Neural cell (in vitro differentiated cells): ENCODE data around the gene ZNF841. TPM values are rescaled to one million over a fixed set of nuclear protein-coding genes. Genes with fewer than 3 reads are reported as not detected.

Experiments used
- H2AFZ ChIP-seq: fragments of 200-600, 300-800 bp; sonication (generic), shearing (Covaris generic); 2 replicates; pipeline ENCODE4 v1.6.0; 2014; ENCODE audit warnings: low read depth, mild to moderate bottlenecking, antibody characterized with exemption, low read length, moderate library complexity
- H3F3A ChIP-seq: fragments of 200-600 bp; shearing (Covaris generic); 2 replicates; pipeline ENCODE4 v1.6.1; 2016; ENCODE audit warnings: mild to moderate bottlenecking, moderate library complexity, mixed read lengths, antibody characterized with exemption, low read length; ENCODE audit not compliant: insufficient read depth, poor library complexity, severe bottlenecking
- H3K27ac ChIP-seq: fragments of 200-600, 300-800 bp; sonication (generic), shearing (Covaris generic); 2 replicates; pipeline ENCODE4 v1.5.1; 2014; ENCODE audit warnings: mild to moderate bottlenecking, low read length, moderate library complexity
- H3K27me3 ChIP-seq: fragments of 300-800, 200-600 bp; sonication (generic), shearing (Covaris generic); 2 replicates; pipeline ENCODE4 v1.6.0; 2014; ENCODE audit warnings: mild to moderate bottlenecking, low read depth, low read length, moderate library complexity; ENCODE audit not compliant: insufficient read depth
- H3K36me3 ChIP-seq: fragments of 300-800, 200-600 bp; sonication (generic), shearing (Covaris generic); 2 replicates; pipeline ENCODE4 v1.5.1; 2014; ENCODE audit warnings: mild to moderate bottlenecking, antibody characterized with exemption, low read length, moderate library complexity; ENCODE audit not compliant: insufficient read depth
- H3K4me2 ChIP-seq: fragments of 300-800, 200-600 bp; sonication (generic), shearing (Covaris generic); 2 replicates; pipeline ENCODE4 v1.6.0; 2014; ENCODE audit warnings: mild to moderate bottlenecking, low read length
- H3K4me3 ChIP-seq: fragments of 300-800, 200-600 bp; sonication (generic), shearing (Covaris generic); 2 replicates; pipeline ENCODE4 v1.5.1; 2014; ENCODE audit warnings: mild to moderate bottlenecking, low read length, moderate library complexity
- H3K79me2 ChIP-seq: fragments of 200-600 bp; shearing (Covaris generic); replicated peaks from 2 replicates; pipeline ENCODE4 v1.6.0; 2014; ENCODE audit warnings: mild to moderate bottlenecking, low read length, moderate library complexity; ENCODE audit not compliant: insufficient read depth
- H3K9ac ChIP-seq: fragments of 300-800, 200-600 bp; sonication (generic), shearing (Covaris generic); 2 replicates; pipeline ENCODE4 v1.6.1; 2016; ENCODE audit warnings: mild to moderate bottlenecking, low read length, mixed read lengths
- H3K9me2 ChIP-seq: fragments of 200-600 bp; shearing (Covaris generic); 2 replicates; pipeline ENCODE4 v1.6.1; 2016; ENCODE audit warnings: mild to moderate bottlenecking, low read length, mixed read lengths; ENCODE audit not compliant: insufficient read depth
- H3K9me3 ChIP-seq: fragments of 200-600, 300-800 bp; sonication (generic), shearing (Covaris generic); 2 replicates; pipeline ENCODE4 v1.6.1; 2016; ENCODE audit warnings: mild to moderate bottlenecking, mixed run types, low read length, moderate library complexity, mixed read lengths
- H4K20me1 ChIP-seq: fragments of 200-600 bp; shearing (Covaris generic); 2 replicates; pipeline ENCODE4 v1.6.1; 2016; ENCODE audit warnings: mild to moderate bottlenecking, mixed run types; ENCODE audit not compliant: insufficient read depth
- EP300 ChIP-seq: fragments of 450-650 bp; conservative IDR thresholded peaks from 2 replicates; pipeline ENCODE4 v1.6.1; 2014; ENCODE audit warnings: antibody characterized with exemption, mild to moderate bottlenecking, moderate library complexity; ENCODE audit not compliant: poor library complexity, severe bottlenecking
- EZH2 ChIP-seq: fragments of 200-600, 300-800 bp; shearing (Covaris generic), sonication (generic); IDR thresholded peaks from 2 replicates; pipeline ENCODE4 v1.6.1; 2014; ENCODE audit warnings: antibody characterized with exemption, low read length, borderline replicate concordance, mild to moderate bottlenecking; ENCODE audit not compliant: insufficient read depth, poor library complexity, severe bottlenecking
- MXI1 ChIP-seq: fragments of 450-650 bp; conservative IDR thresholded peaks from 2 replicates; pipeline ENCODE4 v1.6.1; 2014; ENCODE audit warnings: antibody characterized with exemption, mild to moderate bottlenecking; ENCODE audit not compliant: poor library complexity, severe bottlenecking
- POLR2AphosphoS5 ChIP-seq: IDR thresholded peaks from 2 replicates; pipeline ENCODE4 v1.6.1; 2012
- RAD21 ChIP-seq: fragments of 450-650 bp; conservative IDR thresholded peaks from 2 replicates; pipeline ENCODE4 v1.6.1; 2014; ENCODE audit warnings: antibody characterized with exemption, mild to moderate bottlenecking, moderate library complexity
- SMC3 ChIP-seq: fragments of 450-650 bp; conservative IDR thresholded peaks from 2 replicates; pipeline ENCODE4 v1.6.1; 2014; ENCODE audit warnings: antibody characterized with exemption, mild to moderate bottlenecking, moderate library complexity; ENCODE audit not compliant: poor library complexity
- TAF1 ChIP-seq: IDR thresholded peaks from 2 replicates; pipeline ENCODE4 v1.6.1; 2012; ENCODE audit warnings: low read depth
- polyA plus RNA-seq: library from polyadenylated mRNA; depleted of rRNA; stranded (reverse); fragments of >200 nt; gene quantifications from 2 replicates; pipeline ENCODE4 v1.2.3, GENCODE V29; 2014
- TF ChIP-seq, protein P1 (sequence below): fragments of 450-650 bp; IDR thresholded peaks from 2 replicates; pipeline ENCODE4 v1.5.1; 2014; ENCODE audit warnings: antibody characterized with exemption, mild to moderate bottlenecking, moderate library complexity; ENCODE audit not compliant: poor library complexity, severe bottlenecking
- TF ChIP-seq, protein P2 (sequence below): IDR thresholded peaks from 2 replicates; pipeline ENCODE4 v1.6.1; 2012; ENCODE audit warnings: borderline replicate concordance

The ZNF841 gene
- polyA plus RNA-seq, 1 donor from 2014 or later: 27.5 TPM

DNA sequence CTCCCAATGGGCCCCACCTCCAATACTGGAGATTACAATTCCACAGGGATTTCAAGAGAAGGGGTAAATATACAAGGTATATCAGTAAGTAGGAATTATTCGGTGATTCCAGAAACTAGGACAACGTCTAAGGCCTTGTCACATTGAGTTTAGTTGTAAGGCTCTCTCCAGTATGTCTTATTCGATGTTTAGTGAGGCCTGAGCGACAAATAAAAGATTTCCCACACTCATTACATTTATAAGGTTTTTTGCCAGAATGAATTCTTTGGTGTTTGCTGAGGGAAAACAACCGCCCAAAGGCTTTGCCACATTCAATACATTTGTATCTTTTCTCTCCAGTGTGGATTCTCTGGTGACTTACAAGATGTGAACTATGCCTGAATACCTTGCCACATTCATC lies 19.1 kb upstream of the ZNF841 start:
- Histone ChIP-seq H3F3A (no peaks in the 10 kb centered on the region), H3K4me2 (no peak overlapping the region), H3K9ac (no peak overlapping the region), H2AFZ (no peak overlapping the region), H3K36me3 (peaks cover 67% of the 10 kb centered on the region), H3K9me2 (no peaks in the 10 kb centered on the region), H3K4me3 (no peak overlapping the region), H3K9me3 (peaks cover 67% of the 10 kb centered on the region), H4K20me1 (no peaks in the 10 kb centered on the region), H3K79me2 (no peaks in the 10 kb centered on the region), H3K27me3 (no peaks in the 10 kb centered on the region), H3K27ac (no peak overlapping the region)
- TF ChIP-seq EZH2 (no peak), MXI1 (no peak), SMC3 (no peak), EP300 (no peak), TAF1 (no peak), POLR2AphosphoS5 (no peak), RAD21 (no peak)
- TF ChIP-seq, protein P1, sequence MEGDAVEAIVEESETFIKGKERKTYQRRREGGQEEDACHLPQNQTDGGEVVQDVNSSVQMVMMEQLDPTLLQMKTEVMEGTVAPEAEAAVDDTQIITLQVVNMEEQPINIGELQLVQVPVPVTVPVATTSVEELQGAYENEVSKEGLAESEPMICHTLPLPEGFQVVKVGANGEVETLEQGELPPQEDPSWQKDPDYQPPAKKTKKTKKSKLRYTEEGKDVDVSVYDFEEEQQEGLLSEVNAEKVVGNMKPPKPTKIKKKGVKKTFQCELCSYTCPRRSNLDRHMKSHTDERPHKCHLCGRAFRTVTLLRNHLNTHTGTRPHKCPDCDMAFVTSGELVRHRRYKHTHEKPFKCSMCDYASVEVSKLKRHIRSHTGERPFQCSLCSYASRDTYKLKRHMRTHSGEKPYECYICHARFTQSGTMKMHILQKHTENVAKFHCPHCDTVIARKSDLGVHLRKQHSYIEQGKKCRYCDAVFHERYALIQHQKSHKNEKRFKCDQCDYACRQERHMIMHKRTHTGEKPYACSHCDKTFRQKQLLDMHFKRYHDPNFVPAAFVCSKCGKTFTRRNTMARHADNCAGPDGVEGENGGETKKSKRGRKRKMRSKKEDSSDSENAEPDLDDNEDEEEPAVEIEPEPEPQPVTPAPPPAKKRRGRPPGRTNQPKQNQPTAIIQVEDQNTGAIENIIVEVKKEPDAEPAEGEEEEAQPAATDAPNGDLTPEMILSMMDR: no peak
- TF ChIP-seq, protein P2, sequence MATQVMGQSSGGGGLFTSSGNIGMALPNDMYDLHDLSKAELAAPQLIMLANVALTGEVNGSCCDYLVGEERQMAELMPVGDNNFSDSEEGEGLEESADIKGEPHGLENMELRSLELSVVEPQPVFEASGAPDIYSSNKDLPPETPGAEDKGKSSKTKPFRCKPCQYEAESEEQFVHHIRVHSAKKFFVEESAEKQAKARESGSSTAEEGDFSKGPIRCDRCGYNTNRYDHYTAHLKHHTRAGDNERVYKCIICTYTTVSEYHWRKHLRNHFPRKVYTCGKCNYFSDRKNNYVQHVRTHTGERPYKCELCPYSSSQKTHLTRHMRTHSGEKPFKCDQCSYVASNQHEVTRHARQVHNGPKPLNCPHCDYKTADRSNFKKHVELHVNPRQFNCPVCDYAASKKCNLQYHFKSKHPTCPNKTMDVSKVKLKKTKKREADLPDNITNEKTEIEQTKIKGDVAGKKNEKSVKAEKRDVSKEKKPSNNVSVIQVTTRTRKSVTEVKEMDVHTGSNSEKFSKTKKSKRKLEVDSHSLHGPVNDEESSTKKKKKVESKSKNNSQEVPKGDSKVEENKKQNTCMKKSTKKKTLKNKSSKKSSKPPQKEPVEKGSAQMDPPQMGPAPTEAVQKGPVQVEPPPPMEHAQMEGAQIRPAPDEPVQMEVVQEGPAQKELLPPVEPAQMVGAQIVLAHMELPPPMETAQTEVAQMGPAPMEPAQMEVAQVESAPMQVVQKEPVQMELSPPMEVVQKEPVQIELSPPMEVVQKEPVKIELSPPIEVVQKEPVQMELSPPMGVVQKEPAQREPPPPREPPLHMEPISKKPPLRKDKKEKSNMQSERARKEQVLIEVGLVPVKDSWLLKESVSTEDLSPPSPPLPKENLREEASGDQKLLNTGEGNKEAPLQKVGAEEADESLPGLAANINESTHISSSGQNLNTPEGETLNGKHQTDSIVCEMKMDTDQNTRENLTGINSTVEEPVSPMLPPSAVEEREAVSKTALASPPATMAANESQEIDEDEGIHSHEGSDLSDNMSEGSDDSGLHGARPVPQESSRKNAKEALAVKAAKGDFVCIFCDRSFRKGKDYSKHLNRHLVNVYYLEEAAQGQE: no peak

DNA sequence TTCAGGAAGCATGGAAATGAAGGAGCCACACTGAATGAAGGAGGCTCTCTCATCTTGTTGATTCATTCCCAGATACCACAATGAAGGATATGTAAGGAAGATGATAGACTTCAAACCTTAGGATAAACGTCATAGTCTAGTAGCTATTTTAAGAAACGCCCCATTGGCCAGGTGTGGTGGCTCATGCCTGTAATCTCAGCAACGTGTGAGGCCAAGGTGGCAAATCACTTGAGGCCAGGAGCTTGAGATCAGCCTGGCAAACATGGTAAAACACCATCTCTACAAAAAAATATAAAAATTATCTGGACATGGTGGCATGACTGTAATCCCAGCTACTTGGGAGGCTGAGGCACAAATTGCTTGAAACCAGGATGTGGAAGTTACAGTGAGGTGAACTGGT lies 17.1 kb upstream of the ZNF841 start:
- TF ChIP-seq EP300 (no peak), TAF1 (no peak), POLR2AphosphoS5 (no peak)
- TF ChIP-seq, protein P1: no peak
- TF ChIP-seq, protein P2: no peak
- no peaks in the 10 kb centered on the region for H4K20me1 ChIP-seq
- H3F3A ChIP-seq: no peaks in the 10 kb centered on the region
- H3K4me2 ChIP-seq: no peak overlapping the region
- no peak overlapping the region for H2AFZ ChIP-seq
- no peak overlapping the region for H3K9ac ChIP-seq
- H3K27ac ChIP-seq: no peak overlapping the region
- H3K36me3 ChIP-seq: peaks cover 50% of the 10 kb centered on the region
- H3K27me3 ChIP-seq: no peaks in the 10 kb centered on the region
- H3K9me3 ChIP-seq: peaks cover 47% of the 10 kb centered on the region
- no peak overlapping the region for H3K4me3 ChIP-seq
- H3K79me2 ChIP-seq: no peaks in the 10 kb centered on the region
- H3K9me2 ChIP-seq: no peaks in the 10 kb centered on the region
